Measurements from ENCODE around the gene B3GAT3. TPM values are rescaled to one million over a fixed set of nuclear protein-coding genes. Genes with fewer than 3 reads are reported as not detected.

The B3GAT3 gene
- total RNA-seq, 1 donor from 2014 or later = 56.6 TPM

DNA sequence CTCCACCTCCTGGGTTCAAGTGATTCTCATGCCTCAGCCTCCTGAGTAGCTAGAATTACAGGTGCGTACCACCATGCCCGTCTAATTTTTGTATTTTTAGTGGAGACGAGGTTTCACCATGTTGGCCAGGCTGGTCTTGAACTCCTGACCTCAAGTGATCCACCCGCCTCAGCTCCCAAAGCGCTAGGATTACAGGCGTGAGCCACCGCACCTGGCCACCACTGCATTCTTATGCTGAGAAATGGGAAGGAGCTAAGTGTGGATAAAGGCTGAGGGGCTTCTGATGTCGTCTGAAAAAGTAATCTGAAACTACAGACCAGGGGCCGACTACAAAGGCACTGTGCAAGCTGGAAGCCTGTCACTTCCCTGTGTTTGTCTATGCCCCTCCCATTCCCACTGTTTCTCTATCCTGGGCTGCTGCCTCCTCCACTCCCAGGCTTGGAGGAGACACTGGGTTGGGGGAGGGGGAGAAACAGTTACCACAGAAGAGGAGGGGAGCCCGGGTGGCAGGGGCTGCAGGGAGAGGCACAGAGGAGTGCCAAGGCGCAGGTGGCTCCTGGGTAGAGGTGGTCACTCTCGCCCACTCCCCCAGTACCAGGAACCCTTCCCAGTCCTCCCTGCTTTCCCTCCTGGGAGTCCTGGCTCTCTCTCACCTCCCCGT is 17.2 kb downstream of the B3GAT3 start:
- ChIA-PET CTCF (interaction anchor here (1.0 to 1.4 kb wide), 2 partner anchors 13 to 18 kb away, joined by 3 read pairs; partner anchors contain the start of genes B3GAT3 and TUT1), POLR2A (interaction anchor here (0.9 to 8.2 kb wide), 3 partner anchors 12 to 49 kb away, joined by 3 to 246 read pairs (median 4); partner anchors contain the start of genes INTS5 and TUT1)
- TF ChIP-seq, protein P1, sequence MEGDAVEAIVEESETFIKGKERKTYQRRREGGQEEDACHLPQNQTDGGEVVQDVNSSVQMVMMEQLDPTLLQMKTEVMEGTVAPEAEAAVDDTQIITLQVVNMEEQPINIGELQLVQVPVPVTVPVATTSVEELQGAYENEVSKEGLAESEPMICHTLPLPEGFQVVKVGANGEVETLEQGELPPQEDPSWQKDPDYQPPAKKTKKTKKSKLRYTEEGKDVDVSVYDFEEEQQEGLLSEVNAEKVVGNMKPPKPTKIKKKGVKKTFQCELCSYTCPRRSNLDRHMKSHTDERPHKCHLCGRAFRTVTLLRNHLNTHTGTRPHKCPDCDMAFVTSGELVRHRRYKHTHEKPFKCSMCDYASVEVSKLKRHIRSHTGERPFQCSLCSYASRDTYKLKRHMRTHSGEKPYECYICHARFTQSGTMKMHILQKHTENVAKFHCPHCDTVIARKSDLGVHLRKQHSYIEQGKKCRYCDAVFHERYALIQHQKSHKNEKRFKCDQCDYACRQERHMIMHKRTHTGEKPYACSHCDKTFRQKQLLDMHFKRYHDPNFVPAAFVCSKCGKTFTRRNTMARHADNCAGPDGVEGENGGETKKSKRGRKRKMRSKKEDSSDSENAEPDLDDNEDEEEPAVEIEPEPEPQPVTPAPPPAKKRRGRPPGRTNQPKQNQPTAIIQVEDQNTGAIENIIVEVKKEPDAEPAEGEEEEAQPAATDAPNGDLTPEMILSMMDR (IDR thresholded peaks at IDR 0.05) = no peak
- H3K9me3 Mint-ChIP-seq = no peaks in the 10 kb centered on the region
- no peak for DNase-seq
- H3K36me3 Mint-ChIP-seq (ENCODE audit: low read depth) = peaks cover 64% of the 10 kb centered on the region
- H3K4me3 Mint-ChIP-seq = no peak overlapping the region
- H3K27me3 Mint-ChIP-seq = no peaks in the 10 kb centered on the region
- H3K4me1 Mint-ChIP-seq = peaks cover 35% of the 10 kb centered on the region
- no peak overlapping the region for H3K27ac Mint-ChIP-seq
- intact Hi-C loops (cut with micrococcal nuclease) = no loop called here
- no peak for ATAC-seq (ENCODE audit: low read depth)

DNA sequence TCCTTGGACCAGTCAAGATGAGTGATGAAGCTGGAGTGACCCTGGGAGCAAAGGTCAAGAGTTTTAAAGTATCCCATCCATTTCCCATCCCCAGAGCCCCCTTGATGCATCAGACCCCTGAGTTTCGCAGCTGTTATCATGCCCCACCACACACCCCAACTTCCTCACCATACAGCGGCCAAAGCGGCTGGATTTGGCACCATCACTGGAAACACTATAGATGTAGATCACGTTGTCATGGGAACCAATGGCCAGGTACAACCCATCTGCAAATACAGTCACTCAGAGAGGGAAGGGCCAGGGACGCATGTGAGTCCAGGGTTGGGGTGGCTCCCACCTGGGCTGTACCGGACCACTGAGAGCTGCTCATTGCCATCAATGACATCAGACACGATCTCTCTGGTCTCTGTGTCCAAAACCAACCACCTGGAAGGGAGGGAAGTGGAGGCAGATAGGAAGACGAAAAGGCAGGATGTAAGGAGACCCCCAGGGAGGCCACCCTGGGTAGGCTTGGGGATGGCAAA is 17.9 kb downstream of the B3GAT3 start:
- intact Hi-C loops (cut with micrococcal nuclease) = loop anchor here (2.0 kb wide), 1 partner anchor 47 kb away; no protein-coding TSS in a partner anchor
- H3K27me3 Mint-ChIP-seq = no peaks in the 10 kb centered on the region
- peaks cover 2% of the 10 kb centered on the region for H3K9me3 Mint-ChIP-seq
- ATAC-seq (ENCODE audit: low read depth) (no peak), DNase-seq (no peak)
- H3K4me3 Mint-ChIP-seq = peak overlapping the region; percentile 75
- TF ChIP-seq, protein P1 (IDR thresholded peaks at IDR 0.05) = no peak
- peaks cover 69% of the 10 kb centered on the region for H3K36me3 Mint-ChIP-seq (ENCODE audit: low read depth)
- H3K4me1 Mint-ChIP-seq = peaks cover 39% of the 10 kb centered on the region
- CTCF ChIA-PET = interaction anchor here (1.0 kb wide), 1 partner anchor 12 kb away, joined by 3 read pairs; the partner anchor contains the start of gene TUT1
- POLR2A ChIA-PET = interaction anchor here (0.8 to 8.2 kb wide), 4 partner anchors 7 to 68 kb away, joined by 3 to 246 read pairs (median 4); partner anchors contain the start of genes INTS5, LBHD1, TUT1 and UQCC3
- H3K27ac Mint-ChIP-seq = no peak overlapping the region

DNA sequence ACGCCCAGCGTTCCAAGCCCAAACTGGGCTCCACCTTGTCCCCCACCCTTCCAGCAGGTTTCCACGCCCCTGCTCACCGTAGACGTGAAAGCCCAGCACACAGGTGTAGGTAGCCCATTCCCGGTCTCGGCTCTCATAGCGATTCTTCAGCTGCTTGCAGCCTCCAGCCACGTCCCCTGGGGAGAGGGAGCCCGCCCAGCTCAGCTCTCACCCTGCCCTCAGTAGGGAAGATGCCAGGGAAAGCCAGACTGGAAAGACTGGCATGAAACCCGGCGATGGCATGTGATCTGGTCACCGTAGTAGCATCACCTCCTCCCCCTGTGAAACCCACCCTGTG is 18.7 kb downstream of the B3GAT3 start:
- H3K4me3 Mint-ChIP-seq = peak overlapping the region; percentile 75
- H3K4me1 Mint-ChIP-seq = peaks cover 45% of the 10 kb centered on the region
- ChIA-PET CTCF (no interaction called here), POLR2A (interaction anchor here (0.5 to 8.2 kb wide), 7 partner anchors 8 to 126 kb away, joined by 3 to 246 read pairs (median 3); partner anchors contain the start of genes C11orf98, CSKMT, INTS5 and LBHD1)
- H3K27me3 Mint-ChIP-seq = no peaks in the 10 kb centered on the region
- no peak for DNase-seq
- ATAC-seq (ENCODE audit: low read depth) = no peak
- TF ChIP-seq, protein P1 (IDR thresholded peaks at IDR 0.05) = no peak
- peaks cover 2% of the 10 kb centered on the region for H3K9me3 Mint-ChIP-seq
- peaks cover 69% of the 10 kb centered on the region for H3K36me3 Mint-ChIP-seq (ENCODE audit: low read depth)
- intact Hi-C loops (cut with micrococcal nuclease) = loop anchor here (2.0 kb wide), 1 partner anchor 46 kb away; no protein-coding TSS in a partner anchor
- peak overlapping the region; percentile 75 for H3K27ac Mint-ChIP-seq

DNA sequence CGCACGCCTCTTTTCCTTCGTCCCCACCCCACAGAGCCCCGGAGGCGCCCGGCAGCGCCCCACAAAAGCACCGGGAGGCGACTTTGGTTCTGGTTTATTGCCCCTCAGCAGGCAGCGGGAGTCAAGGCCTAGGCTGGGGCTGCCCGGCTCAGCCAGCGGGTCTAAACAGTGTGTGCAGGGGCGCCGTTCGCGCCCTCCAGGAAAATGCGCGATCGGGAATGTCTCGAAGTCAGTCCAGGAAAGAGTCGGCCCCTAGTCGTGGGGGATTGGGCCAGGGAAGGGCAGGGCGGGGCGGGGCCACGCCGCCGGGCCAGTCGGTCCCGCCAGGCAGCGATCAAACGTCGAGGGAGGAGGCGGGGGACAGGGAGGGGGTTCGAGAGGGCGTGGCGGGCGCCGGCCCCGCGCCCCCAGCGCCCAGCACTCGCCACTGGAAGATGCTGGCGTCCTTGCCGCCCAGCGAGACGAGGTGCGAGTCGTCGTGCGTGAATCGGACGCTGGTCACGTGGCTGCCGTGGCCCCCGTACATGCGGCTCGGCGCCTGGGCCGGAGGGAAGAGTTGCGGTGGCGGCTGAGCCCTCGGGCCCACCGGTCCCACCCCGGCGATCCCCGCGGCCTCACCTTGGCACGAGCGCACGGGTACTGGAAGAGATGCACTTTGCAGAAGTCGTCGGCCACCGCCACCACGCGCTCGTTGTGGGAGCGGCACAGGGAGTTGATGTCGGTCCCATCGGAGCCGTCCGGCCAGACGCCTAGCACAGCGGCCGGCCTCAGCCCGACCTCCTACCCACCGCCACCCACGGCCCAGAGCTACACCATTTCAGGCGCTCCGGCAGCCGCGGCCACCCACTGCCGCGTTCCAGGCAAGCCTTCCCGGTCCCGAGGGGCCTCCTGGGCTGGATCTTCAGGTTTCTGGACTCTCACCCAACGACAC is 19.4 kb downstream of the B3GAT3 start:
- POLR2A ChIA-PET = interaction anchor here (0.5 to 8.2 kb wide), 37 partner anchors 9 to 279 kb away, joined by 3 to 246 read pairs (median 8); partner anchors contain the start of genes B3GAT3, BSCL2, C11orf98 and CSKMT
- H3K4me1 Mint-ChIP-seq = peaks cover 43% of the 10 kb centered on the region
- peaks cover 69% of the 10 kb centered on the region for H3K36me3 Mint-ChIP-seq (ENCODE audit: low read depth)
- TF ChIP-seq, protein P1 (IDR thresholded peaks at IDR 0.05) = no peak
- H3K9me3 Mint-ChIP-seq = peaks cover 2% of the 10 kb centered on the region
- DNase-seq = peak; percentile 46
- no peaks in the 10 kb centered on the region for H3K27me3 Mint-ChIP-seq
- peak overlapping the region; percentile 97 for H3K27ac Mint-ChIP-seq
- CTCF ChIA-PET = interaction anchor here (0.7 to 2.4 kb wide), 6 partner anchors 9 to 262 kb away, joined by 3 to 13 read pairs (median 6); partner anchors contain the start of gene TUT1
- peak overlapping the region; percentile 92 for H3K4me3 Mint-ChIP-seq
- peak; percentile 2 for ATAC-seq (ENCODE audit: low read depth)
- intact Hi-C loops (cut with micrococcal nuclease) = loop anchor here (1.0 to 2.0 kb wide), 4 partner anchors 10 to 46 kb away; partner anchors contain the start of gene EML3

Measured in activated B cell treated with CpG ODN at 0.5 μM for 24 hours (primary cell).